Amniotic stem cell (primary cell): ENCODE data around the gene GAB1.

Experiments
- DNase-seq: peaks from one replicate; lab custom pipeline; 2025; lab: John Stamatoyannopoulos, UW

Gene GAB1

DNA sequence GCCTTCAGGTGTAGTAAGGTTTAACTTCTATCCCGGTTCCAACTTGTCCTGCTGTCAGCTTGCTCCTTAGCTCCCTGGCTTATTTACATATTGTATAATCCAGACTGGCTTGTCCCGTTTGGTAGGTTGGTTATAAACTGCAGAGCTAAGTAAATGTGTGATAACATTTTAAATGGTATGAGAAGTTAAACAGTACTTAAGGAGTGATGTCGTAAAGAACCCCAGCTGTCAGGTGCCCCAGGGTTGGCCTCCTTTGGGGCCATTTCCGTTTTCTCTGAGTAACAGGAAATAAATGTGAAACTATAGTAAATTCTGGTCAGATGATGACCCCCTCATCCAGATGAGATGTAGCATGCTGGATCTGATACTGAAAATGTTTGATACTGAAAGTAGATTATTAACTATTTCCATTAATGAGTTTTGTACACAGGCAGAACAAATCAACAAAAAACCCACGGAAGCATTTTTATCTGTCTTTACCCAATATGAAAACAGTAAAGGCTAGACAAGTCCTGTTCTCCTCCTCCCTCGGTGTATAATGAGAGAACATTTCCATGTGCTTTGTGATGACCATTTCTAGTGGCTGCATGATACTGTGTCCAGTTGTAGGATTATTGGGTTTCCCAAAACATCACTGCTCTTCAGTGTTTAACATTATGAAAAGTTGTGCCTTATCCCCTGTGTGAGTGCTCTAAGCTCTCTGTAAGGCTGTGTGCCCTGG lies 22.4 kb downstream of the GAB1 start:
- no peak for DNase-seq

DNA sequence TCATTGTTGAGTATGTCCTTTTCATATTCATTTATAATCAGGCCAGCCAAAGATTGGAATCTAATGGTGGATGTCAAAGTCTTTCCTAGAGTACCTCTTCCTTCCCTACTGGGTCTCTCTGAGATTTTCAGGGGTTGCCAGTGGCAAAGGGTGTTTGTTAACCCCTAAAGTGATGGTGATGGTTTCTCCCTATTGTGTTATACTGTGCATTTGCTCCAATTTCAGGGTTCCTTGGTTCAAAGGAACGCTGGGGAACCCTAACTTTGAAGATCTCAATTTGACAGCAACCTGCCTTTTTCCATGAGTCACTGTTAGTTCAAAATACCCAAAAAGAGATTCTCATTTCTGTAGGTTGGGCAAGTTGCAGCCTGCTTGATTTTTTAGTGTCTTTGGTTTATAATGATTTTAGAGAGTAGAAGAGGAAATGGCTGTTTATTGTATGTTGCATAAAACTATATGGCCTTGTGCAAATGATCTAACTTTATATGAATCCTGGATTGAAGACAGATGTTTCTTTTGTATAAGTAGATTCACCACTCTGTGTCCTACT lies 23.0 kb downstream of the GAB1 start:
- DNase-seq: no peak

DNA sequence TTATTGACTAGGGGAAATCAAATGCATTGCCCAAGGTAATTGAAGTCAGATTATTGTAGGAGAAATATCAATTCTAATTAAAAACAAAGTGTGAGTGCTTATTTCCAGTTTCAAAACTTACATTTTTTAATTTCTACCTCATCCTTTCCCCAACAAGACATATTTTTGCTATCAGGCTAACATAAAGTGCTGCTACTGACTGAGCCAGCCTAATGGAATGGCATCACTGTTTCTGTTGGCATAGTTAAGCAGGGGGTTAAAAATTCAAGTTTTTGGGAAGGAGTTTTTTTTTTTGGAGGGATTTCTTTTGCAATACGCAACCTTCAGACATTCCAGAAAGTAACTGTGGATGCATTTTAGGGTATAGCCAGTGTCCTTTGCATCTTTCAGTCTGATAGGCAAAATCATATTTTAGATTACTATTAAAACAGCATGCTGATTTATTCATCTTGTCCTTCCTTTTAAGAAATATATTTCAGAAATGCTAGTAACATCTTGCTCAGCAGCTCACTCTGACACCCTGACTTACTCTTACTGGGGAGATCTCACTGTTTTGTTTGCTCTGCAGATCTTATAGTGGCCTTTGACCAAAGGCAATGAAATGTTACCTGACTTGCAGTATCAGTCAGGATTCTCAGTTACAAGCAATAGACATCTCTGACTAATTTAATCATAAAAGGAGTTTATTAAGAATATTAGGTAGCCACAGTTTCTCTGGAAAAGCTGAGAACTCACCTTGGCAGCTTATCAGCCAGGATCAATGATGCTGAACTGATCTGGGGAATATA lies 24.4 kb downstream of the GAB1 start:
- DNase-seq: peak; percentile 19

DNA sequence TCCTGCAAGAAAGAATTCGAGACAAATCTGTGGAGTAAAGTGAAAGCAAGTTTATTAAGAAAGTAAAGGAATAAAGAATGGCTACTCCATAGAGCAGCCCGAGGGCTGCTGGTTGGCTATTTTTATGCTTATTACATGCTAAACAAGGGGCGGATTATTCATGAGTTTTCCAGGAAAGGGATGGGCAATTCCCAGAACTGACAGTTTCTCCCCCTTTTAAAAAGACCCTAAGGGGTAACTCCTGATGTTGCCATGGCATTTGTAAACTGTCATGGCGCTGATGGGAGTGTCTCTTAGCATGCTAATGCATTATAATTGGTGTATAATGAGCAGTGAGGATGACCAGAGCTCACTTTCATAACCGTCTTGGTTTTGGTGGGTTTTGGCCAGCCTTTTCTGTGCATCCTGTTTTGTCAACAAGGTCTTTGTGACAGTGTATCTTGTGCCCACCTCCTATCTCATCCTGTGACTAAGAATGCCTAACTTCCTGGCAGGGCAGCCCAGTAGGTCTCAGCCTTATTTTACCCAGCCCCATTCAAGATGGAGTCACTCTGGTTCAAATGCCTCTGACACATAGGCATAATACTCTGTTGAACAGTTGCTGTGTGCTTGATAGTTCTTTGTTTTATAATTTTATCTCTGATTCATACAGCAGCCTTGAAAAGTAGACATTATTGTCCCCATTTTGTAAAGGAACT lies 25.8 kb downstream of the GAB1 start:
- DNase-seq: no peak

DNA sequence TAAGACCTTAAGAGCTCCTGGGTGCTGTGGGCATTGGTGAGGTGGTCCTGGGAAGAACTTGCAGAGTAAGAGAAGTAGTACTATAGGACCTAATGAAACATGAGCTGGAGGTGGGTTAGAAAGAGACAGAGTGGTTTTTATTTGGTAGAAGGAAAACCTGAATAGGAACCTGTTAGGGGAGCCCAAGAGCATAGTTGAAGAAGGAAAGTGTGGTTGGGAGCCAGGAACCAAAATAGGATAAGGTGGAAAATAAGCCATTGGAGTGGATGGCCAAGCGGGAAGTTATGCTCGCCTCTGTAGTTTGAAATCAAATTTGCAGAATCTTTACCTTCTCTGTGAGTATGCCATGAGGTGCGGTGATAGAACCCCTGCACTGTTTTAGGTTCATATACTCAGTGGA lies 26.7 kb downstream of the GAB1 start:
- no peak for DNase-seq

DNA sequence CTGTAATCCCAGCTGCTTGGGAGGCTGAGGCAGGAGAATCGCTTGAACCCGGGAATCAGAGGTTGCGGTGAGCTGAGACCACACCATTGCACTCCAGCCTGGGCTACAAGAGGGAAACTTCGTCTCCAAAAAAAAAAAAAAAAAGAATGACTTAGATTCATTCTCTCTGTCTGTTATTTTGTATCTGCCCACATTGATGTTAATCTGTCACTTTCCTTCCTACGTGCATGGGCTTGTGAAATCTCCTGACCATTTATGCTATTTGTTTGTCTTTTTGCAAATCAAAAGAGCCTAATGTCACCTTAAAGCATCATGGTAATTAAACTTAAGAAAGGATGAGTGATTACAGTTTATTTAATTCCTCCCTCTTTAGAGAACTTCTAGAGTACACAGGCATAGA lies 27.4 kb downstream of the GAB1 start:
- no peak for DNase-seq

DNA sequence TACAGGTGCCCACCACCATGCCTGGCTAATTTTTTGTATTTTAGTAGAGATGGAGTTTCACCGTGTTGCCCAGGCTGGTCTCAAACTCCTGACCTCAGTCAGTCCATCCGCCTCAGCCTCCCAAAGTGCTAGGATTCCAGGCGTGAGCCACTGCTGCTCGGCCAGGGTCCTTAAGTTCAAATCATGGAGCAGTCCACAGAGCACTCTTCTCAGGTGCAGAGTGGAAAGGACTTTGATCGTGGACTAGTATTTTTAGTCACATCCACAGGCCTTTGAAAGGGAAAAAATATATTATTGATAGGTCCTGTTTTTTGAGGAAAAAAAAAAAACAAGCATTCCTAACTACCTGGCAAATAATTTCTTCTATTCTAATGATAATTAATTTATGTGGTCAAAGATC lies 31.2 kb downstream of the GAB1 start:
- DNase-seq: no peak

DNA sequence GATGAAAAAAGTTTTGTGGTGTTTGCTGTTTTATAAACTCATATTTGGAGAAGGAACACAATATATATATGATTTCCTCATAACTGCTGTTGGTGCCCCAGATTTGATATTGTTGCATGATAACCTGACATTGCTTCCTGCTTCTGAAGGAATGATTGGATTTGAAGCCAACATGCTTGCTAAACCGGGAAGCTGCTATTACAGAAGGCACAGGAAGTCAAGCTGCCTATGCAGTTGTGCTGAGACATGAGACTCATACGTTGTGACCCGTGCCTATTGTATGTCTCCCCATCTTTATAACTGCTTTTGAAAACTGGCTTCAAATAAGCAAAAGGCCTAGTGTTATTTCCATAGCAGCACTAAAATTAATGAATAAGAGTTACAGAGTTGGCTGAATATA lies 32.9 kb downstream of the GAB1 start:
- DNase-seq: no peak

DNA sequence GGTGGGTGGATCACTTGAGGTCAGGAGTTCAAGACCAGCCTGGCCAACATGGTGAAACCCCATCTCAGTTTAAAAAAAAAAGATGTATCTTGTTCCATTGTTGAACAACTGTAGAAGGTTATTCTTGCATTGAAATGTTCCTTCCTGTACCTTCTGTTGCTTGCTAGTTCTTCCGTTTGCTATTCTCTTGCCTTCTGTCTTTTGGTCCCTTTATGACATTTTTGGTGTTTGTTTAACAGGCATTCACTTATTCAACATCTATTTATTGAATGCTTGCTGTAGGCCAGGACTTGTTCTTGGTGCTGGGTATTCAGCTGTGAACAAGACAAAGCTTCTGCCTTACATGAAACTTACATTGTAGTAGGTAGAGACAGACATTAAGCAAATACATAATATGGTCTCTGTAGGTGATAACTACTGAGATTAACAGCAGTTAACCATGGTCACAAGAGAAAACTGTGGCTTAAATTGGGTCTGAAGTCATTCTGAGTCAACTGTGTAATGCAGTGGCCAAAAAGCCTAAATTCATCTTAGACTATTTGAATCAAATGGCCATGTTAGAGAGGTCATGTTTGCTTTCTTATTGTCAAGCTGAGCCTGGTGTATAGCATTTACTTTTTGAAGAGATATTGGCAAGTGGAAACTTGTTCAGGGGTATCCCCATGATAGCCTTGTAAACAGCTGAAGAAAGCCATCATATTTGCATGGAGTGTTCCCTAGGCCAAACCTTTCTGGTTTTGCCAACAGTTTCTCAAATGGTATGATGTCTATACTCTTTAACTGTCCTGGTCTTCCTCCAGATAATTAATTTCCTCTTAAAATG lies 35.6 kb downstream of the GAB1 start:
- DNase-seq: no peak

DNA sequence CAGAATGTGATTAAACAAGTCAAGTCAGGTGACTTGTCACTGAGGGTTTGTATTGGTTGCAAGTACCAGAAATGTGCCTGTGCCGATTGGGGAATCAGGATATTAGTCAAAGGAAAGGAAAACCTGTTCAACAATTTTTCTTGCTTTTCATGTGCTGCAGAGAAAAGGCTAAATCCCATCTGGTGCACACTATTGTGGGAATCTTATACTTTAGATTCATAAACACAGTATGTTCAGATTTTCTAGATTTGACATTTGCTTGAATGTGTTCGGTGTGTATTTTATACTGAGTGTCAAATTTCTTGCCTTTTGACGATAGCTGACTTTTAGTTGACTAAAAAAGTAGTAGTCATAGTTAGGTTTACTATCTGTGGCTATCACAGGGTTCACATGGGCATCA lies 37.6 kb downstream of the GAB1 start:
- DNase-seq: no peak

DNA sequence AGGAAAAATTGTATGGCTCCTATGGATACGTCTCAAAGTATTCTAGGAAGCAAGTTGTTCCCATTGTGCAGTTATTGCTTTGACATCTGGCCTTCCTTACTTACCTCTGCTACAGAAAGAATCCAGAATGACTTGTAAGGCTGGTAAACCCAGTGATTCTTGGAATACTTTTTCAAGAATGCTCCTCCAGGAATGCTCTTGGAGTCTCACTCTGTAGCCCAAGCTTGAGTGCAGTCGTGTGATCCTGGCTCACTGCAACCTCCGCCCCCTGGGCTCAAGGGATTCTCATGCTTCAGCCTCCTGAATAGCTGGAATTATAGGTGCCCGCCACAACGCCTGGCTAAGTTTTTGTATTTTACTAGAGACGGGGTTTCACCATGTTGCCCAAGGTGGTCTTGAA lies 38.1 kb downstream of the GAB1 start:
- DNase-seq: no peak

DNA sequence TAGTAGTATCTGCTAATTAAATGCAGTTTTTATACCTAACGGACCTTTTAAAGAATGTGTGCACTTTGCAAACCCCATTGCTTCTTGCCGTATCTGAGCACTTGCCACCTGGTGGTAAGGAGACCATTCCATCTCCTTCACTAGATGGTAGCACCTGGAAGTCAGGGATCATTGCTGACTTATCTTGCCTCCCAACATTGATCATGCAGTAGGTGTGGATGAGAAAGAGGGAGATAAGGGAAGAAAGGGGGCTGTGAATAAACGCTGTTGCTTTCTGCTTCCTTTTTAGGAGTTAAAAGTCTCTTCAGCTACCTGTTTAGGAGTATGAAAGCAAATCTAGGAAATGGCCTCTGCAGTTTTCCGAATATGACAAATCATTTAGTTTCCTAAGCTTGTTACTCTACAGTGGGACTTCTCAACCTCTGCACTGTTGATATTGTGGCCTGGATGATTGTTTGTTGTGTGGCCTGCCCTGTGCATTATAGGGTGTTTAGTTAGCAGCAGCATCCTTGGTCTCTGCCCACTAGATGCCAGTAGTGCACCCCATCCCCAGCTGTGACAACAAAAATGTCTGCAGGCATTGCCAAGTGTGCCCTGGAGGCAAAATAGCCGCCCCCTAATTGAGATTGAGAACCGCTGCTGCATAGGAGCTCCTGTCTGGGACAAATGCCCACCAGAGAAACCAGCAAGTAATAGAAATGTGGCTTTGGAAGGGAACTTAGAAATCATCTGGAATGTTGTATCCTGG lies 38.8 kb downstream of the GAB1 start:
- DNase-seq: no peak

DNA sequence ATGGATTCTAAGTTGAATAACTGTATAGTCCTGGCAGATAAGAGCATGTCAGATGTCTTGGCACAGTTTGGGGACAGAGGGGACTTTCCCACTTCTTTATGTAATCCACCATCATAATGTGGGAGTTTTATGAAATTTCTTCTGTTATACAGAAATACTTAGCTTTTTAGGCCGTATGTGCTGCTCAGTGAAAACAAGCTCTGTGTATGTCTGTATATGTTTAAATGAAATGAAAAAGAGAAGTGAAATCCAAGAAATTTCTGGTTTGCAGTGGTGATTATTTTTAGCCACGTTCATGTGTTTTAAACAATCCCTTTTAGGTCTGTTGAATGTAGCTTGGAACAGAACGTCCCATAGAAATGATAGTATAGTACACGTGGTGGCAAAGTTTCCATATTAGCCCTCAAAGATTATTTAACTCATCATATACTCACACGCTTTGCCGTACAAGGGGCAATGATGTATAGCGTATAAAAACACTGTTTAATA lies 41.0 kb downstream of the GAB1 start:
- no peak for DNase-seq

DNA sequence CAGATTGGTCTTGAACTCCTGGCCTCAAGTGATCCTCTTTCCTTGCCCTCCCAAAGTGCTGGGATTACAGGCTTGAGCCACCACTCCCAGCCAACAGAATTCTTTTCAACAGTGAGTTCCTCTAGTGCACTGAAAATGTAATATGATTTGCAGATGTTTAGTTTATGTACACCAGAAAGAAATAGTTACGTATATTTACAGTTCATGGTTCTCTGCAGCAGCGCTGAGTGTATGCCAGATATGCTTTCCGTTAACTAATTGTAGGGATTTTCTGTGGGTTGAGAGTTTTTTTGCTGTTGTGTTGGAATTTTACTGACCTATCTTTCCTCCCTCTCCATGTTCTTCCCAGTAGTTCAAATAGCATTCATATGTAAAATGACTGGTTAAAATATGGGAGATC lies 44.0 kb downstream of the GAB1 start:
- DNase-seq: no peak

DNA sequence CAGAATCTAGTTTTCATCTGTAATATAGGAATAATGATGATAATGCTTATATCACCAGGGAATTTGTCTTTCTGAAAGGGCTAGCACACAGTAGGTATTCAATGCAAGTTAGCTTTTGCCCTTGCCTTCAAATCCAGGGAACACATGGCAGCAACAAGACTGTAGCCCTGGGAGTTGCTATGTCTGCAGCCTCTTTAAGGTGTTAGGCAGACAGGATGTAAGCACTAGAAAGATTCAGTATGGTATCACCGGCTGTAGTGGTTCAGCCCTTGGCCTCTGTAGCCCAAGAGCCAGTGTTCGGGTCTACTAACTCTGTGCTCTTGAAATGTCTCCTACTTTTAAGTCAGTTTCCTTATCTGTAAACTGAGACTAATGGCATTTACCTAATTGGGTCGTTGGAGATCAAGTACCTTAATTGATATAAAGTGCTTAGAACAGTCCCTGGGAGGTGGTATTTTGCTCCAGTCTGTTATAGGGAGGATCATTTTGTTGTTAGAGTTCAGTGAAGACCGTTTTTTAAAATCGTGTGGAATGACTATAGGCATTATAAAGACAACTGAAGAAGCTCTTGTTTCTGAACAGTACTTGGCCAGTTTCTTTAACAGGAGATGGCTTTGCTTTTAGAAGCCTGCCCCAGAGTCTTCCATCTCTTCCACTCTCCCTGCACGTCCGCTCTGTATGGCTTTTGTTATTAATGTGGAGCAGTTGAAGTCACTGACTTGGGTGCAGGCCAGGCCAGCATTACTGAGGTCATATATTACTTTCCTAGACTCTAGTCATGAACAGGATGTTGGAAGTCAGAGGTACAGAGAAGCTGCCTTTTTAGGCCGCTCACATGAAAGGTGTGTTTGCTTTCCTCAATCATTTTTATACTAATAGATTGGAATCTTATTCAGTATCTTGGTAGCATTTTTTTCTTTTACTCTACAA lies 44.8 kb downstream of the GAB1 start:
- DNase-seq: no peak

DNA sequence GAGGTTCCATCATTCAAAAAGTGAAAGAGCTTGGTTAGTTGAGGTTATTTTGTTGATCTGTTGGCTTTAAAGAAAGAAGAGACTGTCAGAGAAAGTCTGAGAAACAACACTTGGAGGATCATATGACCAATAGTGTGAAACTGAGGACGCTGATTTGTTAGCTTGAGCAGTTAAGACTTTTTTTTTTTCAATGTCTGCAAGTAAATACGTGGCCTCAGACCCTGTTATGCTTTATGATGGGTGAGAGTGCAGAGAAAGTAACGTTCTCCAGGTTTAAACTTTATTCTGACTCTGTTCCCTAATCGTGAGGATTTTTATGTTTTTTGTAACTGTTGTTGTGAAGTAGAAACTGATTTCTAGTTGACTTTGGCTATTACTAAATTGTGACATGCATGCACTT lies 45.9 kb downstream of the GAB1 start:
- no peak for DNase-seq

DNA sequence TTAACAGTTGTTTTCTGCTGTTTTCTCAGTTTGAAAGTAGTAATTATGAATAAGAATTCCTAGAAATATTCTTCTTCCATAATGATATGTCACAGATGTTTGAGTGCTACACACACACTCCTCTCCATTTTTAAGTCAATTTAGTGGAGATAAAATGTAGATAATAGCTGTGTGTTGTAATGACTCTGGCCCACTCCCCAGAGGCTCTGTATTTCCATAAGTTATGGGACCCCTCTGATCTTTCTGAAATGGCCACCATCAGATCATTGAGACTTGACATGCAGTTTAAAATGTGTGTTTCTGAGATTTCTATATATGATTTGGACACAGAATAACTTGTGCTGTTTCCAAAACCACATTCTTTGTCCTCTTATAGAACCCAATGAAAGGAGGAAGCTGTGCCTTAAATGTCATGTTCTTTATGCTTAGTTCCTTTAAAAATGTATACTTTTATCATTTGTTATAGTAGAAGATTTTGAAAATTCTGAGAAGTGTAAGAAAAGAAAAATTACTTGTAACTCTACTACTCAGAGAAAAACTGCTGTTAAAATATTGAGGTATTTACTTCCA lies 46.4 kb downstream of the GAB1 start:
- no peak for DNase-seq

DNA sequence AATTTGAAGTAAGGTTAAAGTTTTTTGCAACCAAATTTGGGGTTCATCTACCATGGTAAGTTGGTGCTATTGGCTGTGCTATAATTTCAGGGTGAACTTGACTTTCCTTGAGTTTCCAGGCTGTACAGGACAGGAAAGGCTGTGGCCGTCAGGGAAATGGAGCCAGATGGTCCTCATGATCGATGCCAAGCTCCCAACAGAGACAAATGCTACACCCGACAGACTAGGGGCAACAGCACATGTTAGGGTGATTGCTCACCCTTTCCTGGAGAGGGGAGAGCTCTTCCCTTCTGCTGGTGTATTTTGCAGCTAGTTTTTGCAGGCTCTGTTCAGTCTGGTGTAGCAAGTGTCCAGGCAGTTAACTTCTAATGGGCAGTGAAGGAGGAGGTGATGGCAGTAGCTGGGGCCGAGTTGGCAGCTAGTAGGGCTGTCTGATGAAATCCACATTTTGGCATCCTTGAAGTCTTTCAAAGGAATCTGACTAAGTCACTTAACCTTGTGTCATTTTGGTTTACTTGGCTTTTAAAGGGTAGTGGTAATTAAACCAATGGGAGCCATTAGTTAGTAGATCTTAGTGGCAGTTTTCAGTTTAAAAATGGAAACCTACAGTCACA lies 47.8 kb downstream of the GAB1 start:
- DNase-seq: no peak

DNA sequence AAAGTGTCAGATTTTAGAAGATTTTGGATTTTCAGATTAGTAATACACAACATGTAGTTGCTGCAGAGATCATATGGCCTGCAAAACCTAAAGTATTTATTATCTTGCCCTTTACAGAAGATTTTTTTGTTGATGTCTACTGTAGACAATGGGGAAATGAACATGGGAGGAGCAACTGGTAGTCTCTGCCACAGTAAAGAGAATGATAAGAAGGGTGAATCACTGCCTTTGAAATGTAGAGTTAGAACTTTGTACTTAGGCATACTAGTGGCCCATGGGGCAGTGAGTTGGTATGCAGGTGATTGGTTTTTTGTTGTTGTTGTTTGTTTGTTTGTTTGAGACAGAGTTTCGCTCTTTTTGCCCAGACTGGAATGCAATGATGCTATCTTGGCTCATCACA lies 50.1 kb downstream of the GAB1 start:
- no peak for DNase-seq
